KMS-11 (cell line): ENCODE data around the gene CCS.
A peak's percentile ranks its signal among the peaks of the same experiment; 100 is the strongest.

Source experiments
- H2AFZ ChIP-seq: fragments of 200-600 bp; sonication (generic); 2 replicates; pipeline ENCODE4 v1.6.1; 2016; ENCODE audit warnings: antibody characterized with exemption, mixed run types, low read depth
- H3K27ac ChIP-seq: fragments of 200-600 bp; sonication (generic); 2 replicates; pipeline ENCODE4 v1.6.1; 2016; ENCODE audit warnings: mild to moderate bottlenecking, mixed run types
- H3K27me3 ChIP-seq: fragments of 200-600 bp; sonication (generic); 2 replicates; pipeline ENCODE4 v1.6.1; 2017; ENCODE audit warnings: mild to moderate bottlenecking, low read depth, mixed run types, moderate library complexity; ENCODE audit not compliant: insufficient read depth
- H3K36me3 ChIP-seq: fragments of 200-600 bp; sonication (generic); 2 replicates; pipeline ENCODE4 v1.6.1; 2017; ENCODE audit warnings: mild to moderate bottlenecking, mixed run types; ENCODE audit not compliant: insufficient read depth
- H3K4me1 ChIP-seq: fragments of 200-600 bp; sonication (generic); 2 replicates; pipeline ENCODE4 v1.6.1; 2016; ENCODE audit warnings: mild to moderate bottlenecking, low read depth, mixed run types; ENCODE audit not compliant: poor library complexity, severe bottlenecking
- H3K4me2 ChIP-seq: fragments of 200-600 bp; sonication (generic); 2 replicates; pipeline ENCODE4 v1.7.0; 2016; ENCODE audit warnings: mild to moderate bottlenecking, mixed run types
- H3K4me3 ChIP-seq: fragments of 200-600 bp; sonication (generic); IDR thresholded peaks from 2 replicates; pipeline ENCODE4 v1.6.1; 2017; ENCODE audit warnings: low read depth, low read length, mixed read lengths; ENCODE audit not compliant: insufficient read depth
- H3K79me2 ChIP-seq: fragments of 200-600 bp; sonication (generic); 2 replicates; pipeline ENCODE4 v1.6.1; 2016; ENCODE audit warnings: low read depth, mixed run types; ENCODE audit not compliant: insufficient read depth
- H3K9ac ChIP-seq: fragments of 200-600 bp; sonication (generic); 2 replicates; pipeline ENCODE4 v1.6.1; 2016; ENCODE audit warnings: mild to moderate bottlenecking, mixed run types
- H4K20me1 ChIP-seq: fragments of 200-600 bp; sonication (generic); 2 replicates; pipeline ENCODE4 v1.6.1; 2016; ENCODE audit warnings: mild to moderate bottlenecking, mixed run types; ENCODE audit not compliant: insufficient read depth
- CTCF ChIP-seq: fragments of 200-600 bp; sonication (generic); conservative IDR thresholded peaks from 2 replicates; pipeline ENCODE4 v1.6.1; 2017; ENCODE audit warnings: low read depth, mild to moderate bottlenecking, antibody characterized with exemption, low read length, moderate library complexity, mixed read lengths

The CCS gene

GRCh38 chr11:66570079-66570849 is 22.7 kb upstream of the CCS start:
- Histone ChIP-seq H3K79me2 (no peaks in the 10 kb centered on the region), H3K36me3 (no peaks in the 10 kb centered on the region), H3K4me2 (no peak overlapping the region), H3K4me3 (no peak overlapping the region), H3K27ac (no peak overlapping the region), H3K27me3 (peaks cover 16% of the 10 kb centered on the region; the same call in 1 of the 2 replicates), H3K4me1 (no peaks in the 10 kb centered on the region), H3K9ac (no peak overlapping the region), H2AFZ (no peak overlapping the region), H4K20me1 (no peaks in the 10 kb centered on the region)
- no peak for TF ChIP-seq CTCF

- H3K27me3 ChIP-seq = peaks cover 22% of the 10 kb centered on the region; the same call in 1 of the 2 replicates
- no peaks in the 10 kb centered on the region for H3K4me1 ChIP-seq
- no peaks in the 10 kb centered on the region for H3K36me3 ChIP-seq
- no peaks in the 10 kb centered on the region for H3K79me2 ChIP-seq
- H3K27ac ChIP-seq = no peak overlapping the region
- H2AFZ ChIP-seq = no peak overlapping the region
- no peak for TF ChIP-seq CTCF
- H3K4me3 ChIP-seq = no peak overlapping the region
- no peak overlapping the region for H3K4me2 ChIP-seq
- no peaks in the 10 kb centered on the region for H4K20me1 ChIP-seq
- no peak overlapping the region for H3K9ac ChIP-seq
Observed at GRCh38 chr11:66570850-66571180, 22.2 kb upstream of the CCS start.

GRCh38 chr11:66579017-66579606 is 13.9 kb upstream of the CCS start:
- Histone ChIP-seq H3K79me2 (no peaks in the 10 kb centered on the region), H3K27me3 (peaks cover 16% of the 10 kb centered on the region; the same call in 1 of the 2 replicates), H3K4me1 (no peaks in the 10 kb centered on the region), H3K4me2 (no peak overlapping the region), H3K9ac (no peak overlapping the region), H2AFZ (no peak overlapping the region), H3K27ac (no peak overlapping the region), H3K4me3 (no peak overlapping the region), H3K36me3 (no peaks in the 10 kb centered on the region), H4K20me1 (no peaks in the 10 kb centered on the region)
- TF ChIP-seq CTCF = peak; percentile 39; the same call in 1 of the 2 replicates

- Histone ChIP-seq H3K27ac (no peak overlapping the region), H3K4me1 (no peaks in the 10 kb centered on the region), H3K9ac (no peak overlapping the region), H2AFZ (no peak overlapping the region), H3K36me3 (no peaks in the 10 kb centered on the region), H4K20me1 (no peaks in the 10 kb centered on the region), H3K4me2 (no peak overlapping the region), H3K79me2 (no peaks in the 10 kb centered on the region), H3K4me3 (no peak overlapping the region), H3K27me3 (peaks cover 1% of the 10 kb centered on the region; the same call in 1 of the 2 replicates)
- no peak for TF ChIP-seq CTCF
Observed at GRCh38 chr11:66580803-66581202, 12.2 kb upstream of the CCS start.
